DMS153 (cell line): ENCODE measurements around the gene MT1F.

ENCODE experiments used
- DNase-seq: peaks from one replicate; lab custom pipeline; 2025; lab: John Stamatoyannopoulos, UW

MT1F gene

GRCh38 chr16:56625943-56626654 lies 31.7 kb upstream of the MT1F start:
- no peak for DNase-seq

- DNase-seq, result no peak
Observed at GRCh38 chr16:56626685-56627084, 31.1 kb upstream of the MT1F start.

DNA sequence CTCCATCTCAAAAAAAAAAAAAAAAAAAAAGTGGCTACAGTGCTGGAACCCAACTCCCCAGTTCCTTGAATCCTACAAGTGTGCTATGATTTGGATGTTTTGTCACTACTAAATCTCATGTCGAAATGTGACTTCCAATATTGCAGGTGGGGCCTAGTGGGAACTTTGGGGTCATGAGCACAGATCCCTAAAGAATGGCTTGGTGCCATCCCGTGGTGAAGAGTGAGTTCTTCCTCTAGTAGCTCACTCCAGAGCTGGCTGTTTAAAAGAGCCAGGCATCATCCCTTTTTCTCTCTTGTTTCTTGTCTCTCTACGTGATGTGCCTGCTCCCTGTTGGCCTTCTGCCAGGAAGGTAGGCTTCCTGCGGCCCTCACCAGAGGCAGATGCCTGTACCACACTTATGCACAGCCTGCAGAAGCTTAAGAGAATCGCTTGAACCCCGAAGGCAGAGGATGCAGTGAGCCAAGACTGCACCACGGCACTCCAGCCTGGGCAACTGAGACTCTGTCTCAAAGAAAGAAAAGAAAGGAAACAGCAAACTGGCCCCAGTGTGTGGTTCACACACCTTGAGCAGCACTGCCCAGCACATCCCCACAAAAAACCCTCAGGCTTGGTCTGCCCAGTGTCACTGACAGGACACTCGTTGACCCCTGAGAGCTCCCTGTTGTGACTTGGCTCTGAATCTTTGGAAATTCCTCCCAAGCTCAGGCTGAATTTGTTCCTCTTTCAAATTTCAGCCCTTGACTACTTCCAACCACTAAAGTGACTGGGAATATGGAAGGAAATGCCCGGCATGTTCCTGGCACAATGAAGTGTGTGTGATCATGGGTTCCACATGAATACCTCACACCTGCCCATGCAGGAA lies 29.0 kb upstream of the MT1F start:
- no peak for DNase-seq

GRCh38 chr16:56629531-56629930 lies 28.2 kb upstream of the MT1F start:
- DNase-seq, result no peak

GRCh38 chr16:56630134-56630533 lies 27.6 kb upstream of the MT1F start:
- no peak for DNase-seq

GRCh38 chr16:56631197-56631596 lies 26.6 kb upstream of the MT1F start:
- DNase-seq, result no peak

DNA sequence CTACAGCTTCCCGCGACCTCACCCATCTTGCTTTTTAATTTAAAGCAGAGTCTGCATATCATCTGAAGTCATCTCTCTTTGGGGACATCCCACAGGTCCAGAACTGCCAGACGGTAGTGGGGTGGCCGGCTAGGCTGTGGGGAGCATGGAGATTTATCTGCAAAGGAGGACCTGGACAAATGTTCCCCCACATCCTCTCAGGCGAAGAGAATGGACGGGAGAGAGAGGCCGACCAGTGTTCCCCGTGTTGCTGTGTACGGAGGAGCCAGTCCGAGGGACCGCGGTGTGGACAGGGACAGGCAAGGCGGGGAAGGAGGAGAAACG lies 26.0 kb upstream of the MT1F start:
- DNase-seq, result no peak

DNA sequence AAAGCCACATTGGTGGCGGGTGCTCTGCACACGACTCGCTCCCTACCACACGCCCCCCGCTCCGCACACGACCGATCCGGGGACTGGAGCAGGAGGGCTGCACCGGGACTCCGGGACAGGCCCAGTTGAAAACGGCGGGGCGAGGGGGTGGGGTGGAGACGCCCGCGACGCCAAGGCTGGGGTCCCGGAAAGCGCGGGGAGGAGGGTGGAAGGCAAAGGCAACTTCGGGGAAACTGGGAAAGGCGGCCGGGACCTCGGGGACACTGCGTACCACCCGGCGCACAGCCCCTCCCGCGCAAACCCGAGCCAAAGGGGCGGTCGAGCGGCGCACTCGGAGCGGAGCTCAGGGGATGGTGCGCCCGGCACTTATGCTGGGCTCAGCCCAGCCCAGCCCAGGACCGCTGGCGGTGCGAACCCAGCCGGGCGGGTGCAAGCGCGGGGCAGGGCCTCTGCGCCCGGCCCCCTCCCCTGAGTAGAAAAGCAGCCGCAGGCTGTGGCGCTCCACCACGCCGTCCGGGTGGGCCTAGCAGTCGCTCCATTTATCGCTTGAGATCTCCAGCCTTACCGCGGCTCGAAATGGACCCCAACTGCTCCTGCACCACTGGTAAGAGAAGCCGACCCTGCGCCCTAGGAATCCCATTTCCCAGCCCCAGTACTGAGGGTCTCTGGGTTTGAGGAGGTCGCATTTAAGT lies 25.5 kb upstream of the MT1F start, which contains the start of gene MT1M:
Gene MT1M, plus strand, starts transcription at position 504 of the 692 bp plus-strand sequence. Its CDS starts 73 bp downstream, at position 577.
- DNase-seq, result no peak

DNA sequence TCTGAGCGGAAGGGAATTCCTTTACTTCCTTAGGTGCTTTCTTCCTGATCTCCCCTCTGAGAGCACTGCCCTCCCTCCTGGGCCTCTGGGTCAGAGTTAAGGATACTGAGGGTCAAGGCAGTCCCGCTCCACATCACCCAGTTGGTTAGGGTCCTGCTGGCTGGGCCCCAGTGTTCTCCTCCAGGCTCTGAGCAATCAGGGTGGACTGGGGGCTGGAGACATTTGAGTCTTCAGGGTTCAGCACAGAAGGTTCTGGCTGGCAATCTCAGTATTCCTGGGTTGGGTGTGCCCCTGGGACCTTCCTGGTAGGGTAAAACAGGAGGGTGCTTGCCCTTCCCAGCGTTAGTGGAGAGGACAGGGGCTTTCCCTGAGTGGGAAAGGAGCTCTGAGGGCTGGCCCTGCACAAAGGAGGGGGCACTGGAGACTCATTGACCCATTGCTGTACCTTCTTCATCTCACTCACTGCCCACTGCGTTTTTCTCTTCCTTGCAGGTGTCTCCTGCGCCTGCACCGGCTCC lies 24.9 kb upstream of the MT1F start:
- no peak for DNase-seq

- DNase-seq, result no peak
Observed at GRCh38 chr16:56633535-56633934, 24.2 kb upstream of the MT1F start.

DNA sequence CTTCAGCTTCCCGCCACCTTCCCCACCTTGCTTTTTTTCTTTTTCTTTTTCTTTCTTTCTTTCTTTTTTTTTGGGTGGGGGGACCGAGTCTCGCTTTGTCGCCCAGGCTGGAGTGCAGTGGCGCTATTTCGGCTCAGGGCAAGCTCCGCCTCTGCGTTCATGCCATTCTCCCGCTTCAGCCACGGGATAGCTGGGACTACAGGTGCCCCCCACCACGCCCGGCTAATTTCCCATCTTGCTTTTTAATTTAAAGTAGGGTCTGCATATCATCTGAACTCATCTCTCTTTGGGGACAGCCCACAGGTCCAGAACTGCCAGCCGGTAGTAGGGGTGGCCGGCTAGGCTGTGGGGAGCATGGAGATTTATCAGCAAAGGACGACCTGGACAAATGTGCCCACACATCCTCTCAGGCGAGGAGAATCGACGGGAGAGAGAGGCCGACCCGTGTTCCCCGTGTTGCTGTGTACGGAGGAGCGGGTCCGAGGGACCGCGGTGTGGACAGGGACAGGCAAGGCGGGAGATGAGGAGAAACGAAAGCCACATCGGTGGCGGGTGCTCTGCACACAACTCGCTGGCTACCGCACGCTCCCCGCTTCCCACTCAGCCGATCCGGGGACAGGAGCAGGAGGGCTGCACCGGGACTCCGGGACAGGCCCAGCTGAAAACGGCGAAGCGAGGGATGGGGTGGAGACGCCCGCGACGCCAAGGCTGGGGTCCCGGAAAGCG lies 22.9 kb upstream of the MT1F start:
- DNase-seq, result no peak

DNA sequence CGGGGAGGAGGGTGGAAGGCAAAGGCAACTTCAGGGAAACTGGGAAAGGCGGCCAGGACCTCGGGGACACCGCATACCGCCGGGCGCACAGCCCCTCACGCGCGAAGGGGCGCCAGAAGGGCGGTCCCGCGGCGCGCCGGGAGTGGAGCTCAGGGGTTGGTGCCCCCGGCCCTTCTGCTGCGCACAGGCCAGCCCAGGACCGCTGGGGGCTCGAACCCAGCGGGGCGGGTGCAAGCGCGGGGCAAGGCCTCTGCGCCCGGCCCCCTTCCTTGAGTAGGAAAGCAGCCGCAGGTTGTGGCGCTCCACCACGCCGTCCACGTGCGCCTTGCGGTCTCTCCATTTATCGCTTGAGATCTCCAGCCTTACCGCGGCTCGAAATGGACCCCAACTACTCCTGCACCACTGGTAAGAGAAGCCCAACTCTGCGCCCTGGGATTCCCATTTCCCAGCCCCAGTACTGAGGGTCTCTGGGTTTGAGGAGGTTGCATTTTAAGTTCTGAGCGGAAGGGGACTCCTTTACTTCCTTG lies 22.3 kb upstream of the MT1F start:
- DNase-seq, result no peak

GRCh38 chr16:56636616-56637413 lies 20.9 kb upstream of the MT1F start:
- no peak for DNase-seq

- no peak for DNase-seq
Observed at GRCh38 chr16:56637814-56638750, 19.7 kb upstream of the MT1F start, which contains the start of gene MT1A. Gene MT1A (plus strand): TSS chr16:56638666. CDS start chr16:56638739, 73 bp downstream.

DNA sequence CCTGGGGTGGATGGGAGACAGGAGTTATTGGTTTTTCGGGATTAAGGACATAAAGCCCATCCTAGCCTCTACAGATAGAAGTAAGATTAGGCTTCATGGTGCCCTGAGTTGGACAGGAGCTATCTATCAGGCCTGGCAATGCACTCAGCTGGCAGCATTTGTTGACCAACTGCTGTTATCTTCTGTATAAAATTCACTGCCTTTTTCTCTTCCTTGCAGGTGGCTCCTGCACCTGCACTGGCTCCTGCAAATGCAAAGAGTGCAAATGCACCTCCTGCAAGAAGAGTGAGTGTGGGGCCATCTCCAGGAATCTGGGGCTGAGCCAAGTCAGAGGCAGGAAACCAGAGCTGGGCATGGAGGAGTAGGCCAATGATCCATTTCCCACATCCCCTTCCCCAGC lies 18.7 kb upstream of the MT1F start:
- no peak for DNase-seq

- DNase-seq, result no peak
Observed at GRCh38 chr16:56640076-56640475, 17.7 kb upstream of the MT1F start.

- DNase-seq, result no peak
Observed at GRCh38 chr16:56641166-56641565, 16.6 kb upstream of the MT1F start.

DNA sequence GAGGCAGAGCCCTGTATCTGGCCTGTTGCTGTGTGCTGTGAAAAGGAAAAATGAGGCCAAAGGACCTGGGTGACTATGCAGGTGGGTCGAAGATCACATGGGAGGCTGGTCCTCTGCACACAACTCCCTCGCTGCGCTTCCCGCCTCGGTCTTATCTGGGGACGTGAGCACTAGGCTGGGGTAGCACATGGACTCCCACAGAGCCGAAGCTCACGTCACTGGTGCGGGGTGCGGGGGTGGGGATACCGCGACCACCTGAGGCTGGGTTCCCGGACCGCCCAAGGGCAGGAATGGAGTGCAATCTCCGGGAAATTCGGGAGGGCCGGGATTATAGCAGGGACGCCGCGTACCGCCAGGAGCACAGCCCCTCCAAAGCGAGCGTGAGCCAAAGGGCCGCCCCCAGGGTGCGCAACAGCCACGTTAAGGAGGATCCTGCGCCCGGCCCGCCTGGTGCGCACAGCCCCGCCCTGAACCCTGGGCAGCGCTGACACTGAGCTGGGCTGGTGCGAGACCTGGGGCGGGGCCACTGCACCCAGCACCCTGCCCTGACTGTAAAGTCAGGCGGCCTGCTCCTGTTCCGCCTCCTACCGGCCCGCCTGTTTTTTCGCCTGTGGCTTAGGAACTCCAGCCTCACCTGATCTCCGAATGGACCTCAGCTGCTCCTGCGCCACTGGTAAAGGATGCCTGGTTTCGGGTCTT lies 14.5 kb upstream of the MT1F start:
- peak; percentile 67 for DNase-seq

DNA sequence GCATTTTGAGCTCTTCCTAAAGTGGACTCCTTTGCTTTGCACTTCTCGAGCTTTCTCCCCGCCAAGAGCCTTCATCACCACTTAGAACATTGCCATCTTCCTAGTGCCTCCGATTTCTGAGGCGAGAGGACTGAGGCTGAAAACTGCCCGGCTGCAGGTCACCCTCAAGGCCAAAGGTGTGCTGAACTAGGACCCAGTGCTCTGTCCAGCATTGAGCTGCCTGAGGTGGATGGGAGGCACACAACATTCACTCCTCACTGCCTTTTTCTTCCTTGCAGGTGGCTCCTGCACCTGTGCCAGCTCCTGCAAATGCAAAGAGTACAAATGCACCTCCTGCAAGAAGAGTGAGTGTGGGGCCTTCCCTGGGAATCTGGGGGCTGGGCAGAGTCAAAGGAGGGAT lies 13.9 kb upstream of the MT1F start:
- DNase-seq, result no peak
